Measurements from ENCODE around the gene TMEM205. TPM values are rescaled to one million over a fixed set of nuclear protein-coding genes. Genes with fewer than 3 reads are reported as not detected.
"Not testable (repeated sequence)": the region's sequence is repeated elsewhere in the genome, so short reads cannot be mapped to it uniquely, and the experiment has no call there.

TMEM205 gene
- total RNA-seq: 10 to 100 TPM; 89.9 to 96.6 TPM
- long read RNA-seq, transcript TMEM205-203 (2 exons, 1,147 nt): major isoform, 5 of 14 reads
- long read RNA-seq, partial matches to known transcripts: 0 of 14 reads
- long read RNA-seq, other reads (novel, unspliced or antisense): 0 of 14 reads

DNA sequence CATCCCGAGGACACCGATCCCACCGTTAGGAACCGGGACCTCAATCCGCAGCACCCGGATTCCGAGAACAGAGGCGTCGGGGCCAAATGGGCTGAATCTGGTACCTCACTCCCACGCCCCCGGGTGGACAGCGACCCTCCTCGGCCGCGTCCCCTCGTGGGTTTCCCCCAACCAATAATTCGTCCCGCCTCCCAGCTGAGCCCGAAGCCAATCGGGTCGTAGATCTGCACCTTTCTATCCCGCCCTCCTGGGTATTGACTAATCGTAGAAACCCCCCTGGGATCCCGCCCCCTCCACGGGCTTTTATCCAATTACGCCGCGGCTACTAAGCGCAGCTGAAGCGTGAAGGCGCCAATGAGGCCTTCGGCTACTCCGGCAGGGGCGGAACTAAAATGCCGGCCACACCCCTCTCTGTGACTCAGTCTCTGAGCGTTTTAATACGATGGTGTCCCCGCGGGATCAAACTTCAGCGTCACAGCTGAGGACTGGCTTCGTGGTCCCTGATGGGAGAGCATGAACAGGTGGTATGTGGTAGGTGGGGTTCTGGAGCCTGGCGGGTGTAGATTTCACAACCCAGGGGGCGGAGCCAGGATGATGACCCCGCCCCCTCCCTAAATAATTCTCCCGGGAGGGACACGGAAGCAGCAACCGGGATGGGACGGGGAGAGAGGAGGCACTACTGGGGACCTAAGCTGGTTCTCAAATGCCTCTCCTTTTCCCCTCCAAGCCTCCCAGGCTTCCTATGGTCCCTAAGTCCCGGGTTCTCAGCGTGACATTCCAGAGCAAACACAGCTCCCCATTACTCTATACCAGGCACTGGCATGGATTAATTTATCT lies at the start of gene TMEM205, which contains the start of gene CCDC159:
Gene TMEM205 (minus strand): TSS at position 165 of the 837 bp plus-strand sequence. CDS start 649 bp downstream, outside the sequence.
Gene CCDC159 (plus strand): TSS at position 416 of the 837 bp plus-strand sequence. CDS start 88 bp downstream, at position 504.
- DNase-seq (peak; percentile 99), ATAC-seq (peak; percentile 96 to 97)
- intact Hi-C loops (cut with DNase I): no loop called here

DNA sequence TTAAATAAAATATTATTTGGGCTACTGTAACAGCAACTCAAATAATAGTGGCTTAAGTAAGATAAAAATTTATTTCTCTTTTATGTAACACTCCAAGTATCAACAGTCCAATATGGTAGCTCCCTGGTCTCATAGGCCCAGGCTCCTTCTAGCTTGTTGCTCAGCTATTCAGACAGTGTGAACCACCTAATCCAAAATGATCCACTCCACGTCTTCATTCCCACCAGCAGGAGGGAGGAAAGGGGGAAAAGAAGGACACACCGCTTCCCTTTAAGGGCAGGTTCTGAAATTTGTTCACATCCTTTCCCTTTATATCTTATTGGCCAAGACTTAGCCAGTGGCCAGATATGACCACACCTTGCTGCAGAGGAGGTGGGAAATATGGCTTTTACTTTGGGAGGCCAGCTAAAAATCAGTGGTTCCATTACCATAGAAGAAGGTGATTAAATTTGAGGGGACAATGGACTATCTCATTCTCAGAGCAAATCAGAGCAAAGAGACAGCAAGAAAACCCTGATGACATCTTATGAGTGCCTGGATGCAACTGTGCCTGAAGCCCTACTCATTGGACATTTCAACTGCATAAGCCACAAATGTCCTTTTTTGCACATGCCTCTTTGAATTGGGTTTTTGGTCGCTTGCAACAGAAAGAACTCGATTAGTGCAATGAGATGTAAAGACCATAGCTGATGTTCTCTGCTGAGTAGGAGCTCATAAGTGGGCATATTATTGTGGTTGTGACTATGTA lies 45.0 kb upstream of the TMEM205 start:
- DNase-seq: no peak
- ATAC-seq: no peak
- intact Hi-C loops (cut with DNase I): no loop called here

- ATAC-seq (no peak), DNase-seq (no peak)
- intact Hi-C loops (cut with DNase I): no loop called here
Observed at GRCh38 chr19:11390359-11390758, 44.3 kb upstream of the TMEM205 start.

- ATAC-seq: no peak
- DNase-seq: no peak
- intact Hi-C loops (cut with DNase I): no loop called here
Observed at GRCh38 chr19:11387162-11388034, 41.3 kb upstream of the TMEM205 start.

- ATAC-seq (no peak), DNase-seq (no peak)
- intact Hi-C loops (cut with DNase I): no loop called here
Observed at GRCh38 chr19:11384778-11385129, 38.7 kb upstream of the TMEM205 start.

DNA sequence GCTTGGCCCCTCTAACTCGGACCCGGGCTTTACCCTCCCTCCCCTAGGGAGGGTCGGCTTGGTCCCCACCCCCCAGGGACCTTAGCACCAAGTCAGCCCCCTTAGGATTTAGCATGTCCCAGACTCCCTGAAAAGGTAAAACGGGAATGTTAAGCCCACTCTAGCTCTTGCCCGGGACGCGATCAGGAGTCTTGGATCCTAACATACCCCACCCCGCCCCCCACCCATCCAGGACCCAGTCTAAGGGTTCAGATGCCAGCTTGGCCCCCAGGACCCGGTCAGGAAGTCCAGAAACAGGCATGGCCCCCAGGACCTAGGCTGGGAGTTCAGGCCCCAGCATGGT lies 37.6 kb upstream of the TMEM205 start:
- ATAC-seq (no peak), DNase-seq (no peak)
- intact Hi-C loops (cut with DNase I): no loop called here

DNA sequence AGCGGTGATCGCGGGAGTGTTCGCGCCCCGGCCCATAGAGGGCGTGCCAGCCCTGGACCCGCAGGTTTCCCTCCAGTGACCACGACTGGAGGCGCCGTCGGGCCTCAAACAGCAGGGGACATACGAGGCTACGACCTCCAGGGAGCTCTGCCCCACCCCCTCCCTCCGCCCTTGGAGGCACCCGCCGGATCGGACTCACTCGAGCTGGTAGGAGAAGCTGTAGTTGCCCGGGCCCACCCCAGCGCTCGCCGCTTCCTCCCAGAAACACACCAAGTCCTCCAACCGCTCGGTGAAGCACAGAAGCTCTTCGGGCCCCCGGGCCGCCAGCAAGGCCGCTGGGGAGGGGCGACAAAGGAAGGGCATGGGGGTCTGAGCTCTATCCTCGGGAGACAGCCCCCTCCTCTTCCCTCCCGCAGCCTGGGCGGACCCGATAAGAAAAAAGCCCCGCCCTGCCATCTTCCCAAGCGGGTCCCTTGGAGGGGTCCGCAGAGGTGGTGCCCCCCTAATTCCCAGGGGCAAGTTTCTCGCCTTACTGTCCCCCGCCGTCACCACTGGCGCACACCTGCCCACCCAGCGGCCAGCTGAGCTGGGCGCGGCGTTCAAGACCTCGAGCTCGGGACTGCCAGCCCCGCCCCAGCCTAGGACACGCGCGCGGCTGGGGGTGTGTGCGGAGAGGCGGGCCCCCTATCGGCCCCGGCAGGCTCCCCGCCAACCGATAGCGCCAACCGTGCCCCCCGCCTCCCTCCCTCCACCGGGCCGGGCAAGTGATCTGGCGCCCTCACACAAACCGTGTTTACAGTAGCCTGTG lies 37.0 kb upstream of the TMEM205 start:
- DNase-seq: peak; percentile 64
- intact Hi-C loops (cut with DNase I): no loop called here
- peak in 1 of 2 donors; percentile 5 for ATAC-seq

GRCh38 chr19:11380653-11381537 lies 34.8 kb upstream of the TMEM205 start:
- ATAC-seq: peak; percentile 89 to 93
- peak; percentile 94 for DNase-seq
- intact Hi-C loops (cut with DNase I): no loop called here

DNA sequence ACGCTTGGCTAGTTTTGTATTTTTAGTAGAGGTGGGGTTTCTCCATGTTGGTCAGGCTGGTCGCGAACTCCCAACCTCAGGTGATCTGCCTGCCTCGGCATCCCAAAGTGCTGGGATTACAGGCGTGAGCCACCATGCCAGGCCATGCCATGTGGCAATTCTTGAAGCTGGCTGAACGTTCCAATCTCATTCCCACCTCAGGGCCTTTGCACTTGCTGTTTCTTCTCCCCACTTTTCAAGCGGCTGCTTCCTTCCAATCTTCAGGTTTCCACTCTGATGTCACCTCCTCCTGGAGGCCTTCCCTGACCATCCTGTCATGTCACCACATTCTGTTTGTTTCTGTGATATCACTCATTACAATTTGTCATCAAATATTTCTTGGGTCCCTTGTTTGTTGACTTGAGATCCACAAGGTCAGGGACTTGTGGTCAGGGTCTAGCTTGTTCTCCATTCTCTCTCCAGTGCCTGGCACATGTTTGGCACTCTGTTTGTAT lies 33.8 kb upstream of the TMEM205 start:
- ATAC-seq: no peak
- intact Hi-C loops (cut with DNase I): loop anchor here in 1 of 2 donors (10.0 kb wide), 1 partner anchor 55 kb away; the partner anchor contains the start of genes ODAD3 and PRKCSH
- DNase-seq: no peak

GRCh38 chr19:11379269-11379845 lies 33.3 kb upstream of the TMEM205 start:
- not testable (repeated sequence) for DNase-seq, ATAC-seq
- intact Hi-C loops (cut with DNase I): loop anchor here in 1 of 2 donors (10.0 kb wide), 1 partner anchor 55 kb away; the partner anchor contains the start of genes ODAD3 and PRKCSH

DNA sequence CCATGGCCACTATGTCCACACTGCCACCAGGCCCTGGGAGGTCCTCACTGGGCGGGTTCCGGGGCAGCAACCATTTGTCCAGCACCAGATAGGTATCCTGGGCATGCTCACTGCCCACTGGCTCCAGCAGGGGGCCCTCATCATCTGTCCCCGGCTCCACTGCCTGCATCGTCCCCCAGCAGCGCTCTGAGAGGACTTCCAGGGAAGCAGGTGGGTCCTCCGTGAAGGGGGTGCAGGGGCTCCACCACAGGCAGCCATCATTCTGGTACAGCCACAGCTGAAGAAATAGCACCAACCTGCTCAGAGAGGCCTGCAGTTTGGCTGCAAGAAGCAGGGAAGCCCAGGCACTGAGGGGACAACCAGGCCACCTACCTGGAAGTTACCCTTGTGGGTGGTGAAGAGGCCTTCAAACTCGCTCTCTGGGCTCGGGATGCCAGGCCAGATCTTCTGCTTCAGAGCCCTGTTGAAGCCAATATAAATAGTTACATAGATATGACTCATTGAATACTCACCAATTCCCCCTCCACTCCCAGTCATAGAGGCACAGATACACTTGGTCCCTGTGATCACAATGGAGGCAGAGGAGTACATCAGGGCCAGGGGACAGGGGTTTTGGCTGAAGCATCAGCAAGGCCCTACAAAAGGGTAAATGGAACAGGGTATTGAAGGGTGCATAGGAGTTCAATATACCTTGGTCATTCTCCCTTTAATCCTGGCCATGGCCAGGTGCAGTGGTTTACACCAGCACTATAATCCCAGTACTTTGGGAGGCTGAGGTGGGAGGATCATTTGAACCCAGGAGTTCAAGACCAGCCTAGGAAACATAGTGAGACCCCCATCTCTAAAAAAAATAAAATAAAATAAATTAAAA lies 32.5 kb upstream of the TMEM205 start:
- intact Hi-C loops (cut with DNase I): loop anchor here in 1 of 2 donors (10.0 kb wide), 1 partner anchor 56 kb away; the partner anchor contains the start of genes ODAD3 and PRKCSH
- DNase-seq (peak; percentile 51), ATAC-seq (no peak)

GRCh38 chr19:11377756-11378155 lies 31.7 kb upstream of the TMEM205 start:
- intact Hi-C loops (cut with DNase I): loop anchor here in 1 of 2 donors (10.0 kb wide), 1 partner anchor 57 kb away; the partner anchor contains the start of genes ODAD3 and PRKCSH
- ATAC-seq: no peak
- DNase-seq: no peak

- DNase-seq (peak; percentile 61), ATAC-seq (no peak)
- intact Hi-C loops (cut with DNase I): loop anchor here in 1 of 2 donors (10.0 kb wide), 1 partner anchor 58 kb away; the partner anchor contains the start of genes ODAD3 and PRKCSH
Observed at GRCh38 chr19:11377237-11377636, 31.2 kb upstream of the TMEM205 start.

DNA sequence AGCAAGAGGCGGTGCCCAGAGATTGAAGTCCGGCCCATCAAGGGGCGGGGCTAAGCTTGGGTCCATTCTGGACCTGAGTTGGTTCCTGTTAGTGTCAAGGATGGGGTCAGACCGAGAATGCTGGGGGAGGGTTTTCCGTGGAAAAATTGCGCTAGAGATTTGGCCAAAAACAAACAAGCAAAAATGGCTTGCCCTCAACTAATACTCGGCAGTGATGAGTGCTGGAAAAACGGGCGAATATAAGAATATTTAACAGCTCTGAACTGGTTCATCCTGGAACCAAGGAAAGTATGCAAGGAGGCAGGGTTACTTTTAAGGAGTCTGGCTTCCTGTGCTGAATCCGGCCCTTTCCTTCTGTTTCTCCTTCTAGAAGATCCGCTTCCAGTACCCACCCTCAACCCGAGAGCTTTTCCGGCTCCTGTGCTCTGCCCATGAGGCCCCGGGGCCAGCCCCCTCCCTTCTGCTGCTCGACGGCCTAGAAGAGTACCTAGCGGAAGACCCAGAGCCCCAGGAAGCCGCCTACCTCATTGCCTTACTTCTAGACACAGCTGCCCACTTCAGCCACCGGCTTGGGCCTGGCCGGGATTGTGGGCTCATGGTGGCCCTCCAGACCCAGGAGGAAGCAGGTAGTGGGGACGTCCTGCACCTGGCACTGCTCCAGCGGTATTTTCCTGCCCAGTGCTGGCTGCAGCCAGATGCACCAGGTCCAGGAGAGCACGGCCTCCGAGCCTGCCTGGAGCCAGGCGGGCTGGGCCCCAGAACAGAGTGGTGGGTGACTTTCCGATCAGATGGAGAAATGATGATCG lies 29.3 kb upstream of the TMEM205 start:
- DNase-seq (peak; percentile 68), ATAC-seq (peak; percentile 3 to 5)
- intact Hi-C loops (cut with DNase I): loop anchor here in 1 of 2 donors (10.0 kb wide), 1 partner anchor 59 kb away; the partner anchor contains the start of genes ODAD3 and PRKCSH

Data from left cardiac atrium (tissue), 4 donors.